Mucosa of descending colon (tissue), 3 donors: ENCODE measurements around the gene NLRP9. TPM values are rescaled to one million over a fixed set of nuclear protein-coding genes. Genes with fewer than 3 reads are reported as not detected.

Source experiments
- ATAC-seq: fragments of 200-7000 bp; cut with Tn5 transposase; one replicate; pipeline ENCODE4 v1.9.1; 2020; ENCODE audit warnings: mild to moderate bottlenecking, moderate library complexity
- DNase-seq, 3 donors: peaks; one replicate each; pipeline ENCODE4 v3.0.0-alpha.2; 2020
- H3K36me3 ChIP-seq: fragments of 200-600 bp; one replicate; pipeline ENCODE4 v1.8.0; 2021; ENCODE audit warnings: low read depth, mild to moderate bottlenecking
- H3K4me1 ChIP-seq: fragments of 200-600 bp; one replicate; pipeline ENCODE4 v1.8.0; 2021; ENCODE audit warnings: low read depth, mild to moderate bottlenecking
- H3K4me3 ChIP-seq: fragments of 200-600 bp; one replicate; pipeline ENCODE4 v1.8.0; 2021; ENCODE audit warnings: mild to moderate bottlenecking
- H3K9me3 ChIP-seq: fragments of 200-600 bp; one replicate; pipeline ENCODE4 v1.8.0; 2021; ENCODE audit warnings: mild to moderate bottlenecking
- CTCF ChIP-seq: fragments of 200-600 bp; IDR thresholded peaks from one replicate; pipeline ENCODE4 v1.8.0; 2022; ENCODE audit warnings: antibody characterized with exemption, mild to moderate bottlenecking
- intact Hi-C, 2 donors: fragments of 100-400 bp; cut with DNase I in 1 of 2; cut with micrococcal nuclease in 1 of 2; formaldehyde crosslinking; loops; one replicate each; pipeline versions ENCODE4 v1.11.0 to v1.11.1; 2022; cut with DNase I, micrococcal nuclease
- total RNA-seq, 3 donors: library from RNA; stranded (reverse); fragmentation: NEBNext Ultra II Directional in 2 of 3; extraction: Animal tissue kit (Norgen Biotek cat#: 25700) in 2 of 3; gene quantifications; one replicate each; pipeline versions ENCODE4 v1.2.1 to v1.2.4, GENCODE V29; 2021 to 2023
- donor health status: DM: no; HTN: no; CAD: no; lungs with moderate emphysema.
- donor health status: DM: no; HTN: no; CAD: no.
- donor health status: DM: no; HTN: yes; CAD: no.

Gene NLRP9
- total RNA-seq, 3 donors from 2014 or later: not detected

- peaks cover 46% of the 10 kb centered on the region for H3K4me1 ChIP-seq
- TF ChIP-seq CTCF: no peak
- intact Hi-C loops: no loop called here
- H3K9me3 ChIP-seq: no peaks in the 10 kb centered on the region
- H3K36me3 ChIP-seq: peaks cover 5% of the 10 kb centered on the region
- H3K4me3 ChIP-seq: no peak overlapping the region
- no peak for DNase-seq
- ATAC-seq: peak; percentile 33
Measured at GRCh38 chr19:55677572-55678028, 60.6 kb downstream of the NLRP9 start.

- ATAC-seq (no peak), DNase-seq (no peak)
- H3K9me3 ChIP-seq: no peaks in the 10 kb centered on the region
- intact Hi-C loops: no loop called here
- H3K4me3 ChIP-seq: no peak overlapping the region
- TF ChIP-seq CTCF: no peak
- peaks cover 42% of the 10 kb centered on the region for H3K4me1 ChIP-seq
- peaks cover 5% of the 10 kb centered on the region for H3K36me3 ChIP-seq
Measured at GRCh38 chr19:55676889-55677505, 61.2 kb downstream of the NLRP9 start.

GRCh38 chr19:55676383-55676782, 61.8 kb downstream of the NLRP9 start:
- TF ChIP-seq CTCF: no peak

GRCh38 chr19:55675661-55676354, 62.4 kb downstream of the NLRP9 start:
- Histone ChIP-seq H3K4me3 (peak overlapping the region; percentile 85), H3K9me3 (no peaks in the 10 kb centered on the region), H3K4me1 (peaks cover 37% of the 10 kb centered on the region), H3K36me3 (peaks cover 5% of the 10 kb centered on the region)
- DNase-seq: no peak
- intact Hi-C loops: no loop called here
- no peak for TF ChIP-seq CTCF
- ATAC-seq: no peak

More at GRCh38 chr19:55676383-55676782, 61.8 kb downstream of the NLRP9 start:
- H3K4me1 ChIP-seq: peaks cover 37% of the 10 kb centered on the region
- no peak for DNase-seq
- peaks cover 5% of the 10 kb centered on the region for H3K36me3 ChIP-seq
- no peak for ATAC-seq
- no peak overlapping the region for H3K4me3 ChIP-seq
- intact Hi-C loops: no loop called here
- H3K9me3 ChIP-seq: no peaks in the 10 kb centered on the region

- intact Hi-C loops: no loop called here
Measured at GRCh38 chr19:55674841-55675660, 63.2 kb downstream of the NLRP9 start, which contains the start of gene EPN1. EPN1 (plus strand) TSS chr19:55675226; CDS start chr19:55678628, 3,402 bp downstream.

More at GRCh38 chr19:55674841-55675660, 63.2 kb downstream of the NLRP9 start, which contains the start of gene EPN1:
- ATAC-seq (peak; percentile 93), DNase-seq (peak; percentile 95 to 99 (median 97))
- H3K4me3 ChIP-seq: peak within 1 kb of the TSS; percentile 85
- TF ChIP-seq CTCF: no peak
- peaks cover 37% of the 10 kb centered on the region for H3K4me1 ChIP-seq
- H3K9me3 ChIP-seq: no peaks in the 10 kb centered on the region
- peaks cover 5% of the 10 kb centered on the region for H3K36me3 ChIP-seq
